NOMO-1 (cell line): Measurements from ENCODE around the gene GABRR3.
"Not testable (repeated sequence)": the region's sequence is repeated elsewhere in the genome, so short reads cannot be mapped to it uniquely, and the experiment has no call there.

Experiments used
- DNase-seq, 2 experiments: peaks; one replicate each; lab custom pipeline; 2025; ENCODE audit not compliant: unreplicated experiment in 2 of 2; lab: John Stamatoyannopoulos, UW

GABRR3 gene

GRCh38 chr3:98022978-98023820, 11.9 kb downstream of the GABRR3 start:
- DNase-seq: peak; percentile 35 to 50

- peak in 1 of 2 experiments; percentile 36 for DNase-seq
Measured at GRCh38 chr3:98021830-98022560, 13.1 kb downstream of the GABRR3 start.

GRCh38 chr3:98020412-98020811, 14.7 kb downstream of the GABRR3 start:
- no peak for DNase-seq

GRCh38 chr3:98018301-98018700, 16.8 kb downstream of the GABRR3 start:
- DNase-seq: no peak

- DNase-seq: no peak
Measured at GRCh38 chr3:98014268-98014585, 20.9 kb downstream of the GABRR3 start.

- DNase-seq: peak in 1 of 2 experiments; percentile 41
Measured at GRCh38 chr3:98013411-98014267, 21.5 kb downstream of the GABRR3 start.

GRCh38 chr3:98012979-98013378, 22.1 kb downstream of the GABRR3 start:
- no peak for DNase-seq

GRCh38 chr3:98010883-98011449, 24.1 kb downstream of the GABRR3 start:
- DNase-seq: not testable (repeated sequence)

GRCh38 chr3:98010194-98010882, 24.8 kb downstream of the GABRR3 start:
- no peak for DNase-seq

- DNase-seq: no peak
Measured at GRCh38 chr3:98008855-98009254, 26.3 kb downstream of the GABRR3 start.

- DNase-seq: no peak
Measured at GRCh38 chr3:98005438-98005837, 29.7 kb downstream of the GABRR3 start.

GRCh38 chr3:98004721-98005120, 30.4 kb downstream of the GABRR3 start:
- DNase-seq: no peak

GRCh38 chr3:98003306-98003969, 31.7 kb downstream of the GABRR3 start:
- peak; percentile 33 to 57 for DNase-seq

- DNase-seq: no peak
Measured at GRCh38 chr3:98002717-98003116, 32.4 kb downstream of the GABRR3 start.

GRCh38 chr3:97999994-98000393, 35.1 kb downstream of the GABRR3 start:
- no peak for DNase-seq

GRCh38 chr3:97999103-97999502, 36.0 kb downstream of the GABRR3 start:
- no peak for DNase-seq

- DNase-seq: peak in 1 of 2 experiments; percentile 9
Measured at GRCh38 chr3:97996988-97997387, 38.1 kb downstream of the GABRR3 start.

GRCh38 chr3:97994328-97994945, 40.7 kb downstream of the GABRR3 start:
- DNase-seq: no peak

- no peak for DNase-seq
Measured at GRCh38 chr3:97993526-97993925, 41.6 kb downstream of the GABRR3 start.
